Mammary epithelial cell (primary cell): ENCODE measurements around the gene TAF7.
"Not testable (repeated sequence)": the region's sequence is repeated elsewhere in the genome, so short reads cannot be mapped to it uniquely, and the experiment has no call there.

Experiments
- CTCF ChIP-seq, 2 donors: IDR thresholded peaks in 1 of 2; conservative IDR thresholded peaks in 1 of 2; 2 replicates each; pipeline ENCODE4 v1.5.1; 2011 to 2012; ENCODE audit warnings: inconsistent platforms in 2 of 2, low read length in 2 of 2, mild to moderate bottlenecking in 2 of 2, control low read depth in 1 of 2, low read depth in 1 of 2; ENCODE audit not compliant: insufficient read depth in 1 of 2; ENCODE audit errors: extremely low read depth in 1 of 2
- EZH2 ChIP-seq: IDR thresholded peaks from 2 replicates; pipeline ENCODE4 v1.6.1; 2012; ENCODE audit warnings: low read length, inconsistent platforms, borderline replicate concordance

GRCh38 chr5:141316963-141317362, 3.6 kb downstream of the TAF7 start:
- not testable (repeated sequence) for TF ChIP-seq CTCF (conservative IDR thresholded peaks at IDR 0.05 in 1 of 2, IDR thresholded peaks at IDR 0.05 in 1 of 2; ENCODE audit: extremely low read depth in 1 of 2, insufficient read depth in 1 of 2, low read depth in 1 of 2, low read length in 2 of 2); EZH2
